Subcutaneous preadipocyte (primary cell): ENCODE results near the gene PRKD1. TPM values are rescaled to one million over a fixed set of nuclear protein-coding genes. Genes with fewer than 3 reads are reported as not detected.

Experiments
- small RNA-seq: library from RNA; depleted of rRNA; stranded (forward); fragments of <200 nt; gene quantifications from one replicate; pipeline ENCODE3, GENCODE V24; 2012
- total RNA-seq: library from RNA; depleted of rRNA; stranded (reverse); fragments of >200 nt; gene quantifications from 2 replicates; pipeline ENCODE4 v1.2.3, GENCODE V29; 2012

The PRKD1 gene
- total RNA-seq: 10.9 and 19.8 TPM in 2 replicates

DNA sequence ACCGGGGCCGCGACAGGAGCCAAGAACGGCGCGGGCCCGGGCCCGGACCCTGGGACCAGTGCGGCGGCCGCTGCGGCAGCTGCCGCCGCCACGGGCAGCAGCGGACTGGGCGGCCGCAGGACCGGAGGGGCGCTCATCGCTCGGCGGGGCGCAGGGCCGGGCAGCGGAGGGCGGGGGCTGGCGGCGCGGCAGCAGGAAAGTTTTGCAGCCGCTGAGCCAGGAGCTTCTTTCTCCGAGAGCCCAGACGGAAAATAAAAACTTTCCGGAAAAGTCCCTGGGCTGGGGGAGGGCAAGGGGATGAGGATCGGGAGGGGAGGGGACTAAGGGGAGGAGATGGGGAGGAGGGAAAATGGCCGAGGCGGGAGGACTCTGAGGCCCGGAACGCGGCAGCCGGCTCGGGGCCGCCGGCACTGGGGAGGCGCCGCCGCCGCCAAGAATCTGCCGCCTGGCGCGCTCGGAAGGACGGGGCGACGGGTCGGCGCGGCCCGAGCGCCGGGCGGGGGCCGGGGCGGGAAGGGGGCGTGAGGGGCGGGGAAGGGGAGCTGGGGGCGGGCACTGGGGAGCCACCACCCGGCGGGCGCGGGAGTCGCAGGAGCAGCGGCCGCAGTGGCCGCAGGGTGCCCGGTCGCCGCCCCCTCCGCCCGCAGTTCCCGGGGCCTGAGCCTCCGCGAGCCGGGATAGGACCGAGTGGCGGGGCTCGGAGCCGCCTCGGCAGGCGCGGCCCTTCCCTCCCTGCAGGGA is at the start of gene PRKD1:
Gene PRKD1 (minus strand): TSS at position 472 of the 741 bp plus-strand sequence.

Small RNA genes within 50 kb of the gene (small RNA-seq; reads per million reads assigned to genes)
- gene RNU6-1234P: not detected
